ENCODE data around the gene TRDN.

DNA sequence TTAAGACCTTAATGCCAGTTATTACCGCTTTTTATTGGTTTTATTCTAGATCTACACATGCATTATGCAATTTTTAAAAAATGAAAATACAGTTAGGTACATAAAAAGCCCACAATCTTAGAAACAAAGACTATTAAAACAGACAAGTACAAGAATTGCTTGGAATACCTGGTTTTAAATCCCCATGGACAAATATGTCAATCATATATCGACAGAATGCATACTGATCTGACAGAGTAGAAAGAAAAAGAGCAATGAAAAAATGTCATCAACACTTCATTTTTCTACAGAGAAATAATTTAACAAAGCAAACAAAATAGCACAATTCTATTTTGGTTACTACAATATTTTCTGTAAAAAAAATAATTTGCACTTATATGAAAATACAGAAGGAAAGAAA, 139.7 kb downstream of the TRDN start:
- no peak for TF ChIP-seq POLR2AphosphoS5 (IDR thresholded peaks at IDR 0.05)
- TF ChIP-seq, protein P1, sequence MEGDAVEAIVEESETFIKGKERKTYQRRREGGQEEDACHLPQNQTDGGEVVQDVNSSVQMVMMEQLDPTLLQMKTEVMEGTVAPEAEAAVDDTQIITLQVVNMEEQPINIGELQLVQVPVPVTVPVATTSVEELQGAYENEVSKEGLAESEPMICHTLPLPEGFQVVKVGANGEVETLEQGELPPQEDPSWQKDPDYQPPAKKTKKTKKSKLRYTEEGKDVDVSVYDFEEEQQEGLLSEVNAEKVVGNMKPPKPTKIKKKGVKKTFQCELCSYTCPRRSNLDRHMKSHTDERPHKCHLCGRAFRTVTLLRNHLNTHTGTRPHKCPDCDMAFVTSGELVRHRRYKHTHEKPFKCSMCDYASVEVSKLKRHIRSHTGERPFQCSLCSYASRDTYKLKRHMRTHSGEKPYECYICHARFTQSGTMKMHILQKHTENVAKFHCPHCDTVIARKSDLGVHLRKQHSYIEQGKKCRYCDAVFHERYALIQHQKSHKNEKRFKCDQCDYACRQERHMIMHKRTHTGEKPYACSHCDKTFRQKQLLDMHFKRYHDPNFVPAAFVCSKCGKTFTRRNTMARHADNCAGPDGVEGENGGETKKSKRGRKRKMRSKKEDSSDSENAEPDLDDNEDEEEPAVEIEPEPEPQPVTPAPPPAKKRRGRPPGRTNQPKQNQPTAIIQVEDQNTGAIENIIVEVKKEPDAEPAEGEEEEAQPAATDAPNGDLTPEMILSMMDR (IDR thresholded peaks at IDR 0.05) = no peak
